ENCODE data around the gene RIMBP2.
"Not testable (repeated sequence)": the region's sequence is repeated elsewhere in the genome, so short reads cannot be mapped to it uniquely, and the experiment has no call there.

RIMBP2 gene

GRCh38 chr12:130703733-130704375 lies 12.2 kb downstream of the RIMBP2 start:
- no peak for DNase-seq

GRCh38 chr12:130702966-130703732 lies 12.9 kb downstream of the RIMBP2 start:
- DNase-seq, result no peak

GRCh38 chr12:130701402-130701744 lies 14.7 kb downstream of the RIMBP2 start:
- DNase-seq, result no peak

GRCh38 chr12:130700492-130701401 lies 15.4 kb downstream of the RIMBP2 start:
- no peak for DNase-seq

GRCh38 chr12:130698106-130698505 lies 18.0 kb downstream of the RIMBP2 start:
- no peak for DNase-seq

- no peak for DNase-seq
Observed at GRCh38 chr12:130696379-130697100, 19.6 kb downstream of the RIMBP2 start.

- DNase-seq, result no peak
Observed at GRCh38 chr12:130695061-130695460, 21.0 kb downstream of the RIMBP2 start.

GRCh38 chr12:130689408-130690405 lies 26.4 kb downstream of the RIMBP2 start:
- DNase-seq, result no peak

- not testable (repeated sequence) for DNase-seq
Observed at GRCh38 chr12:130688999-130689398, 27.1 kb downstream of the RIMBP2 start.

GRCh38 chr12:130687796-130688778 lies 28.0 kb downstream of the RIMBP2 start:
- DNase-seq, result no peak

- no peak for DNase-seq
Observed at GRCh38 chr12:130687190-130687589, 28.9 kb downstream of the RIMBP2 start.

- no peak for DNase-seq
Observed at GRCh38 chr12:130686511-130686991, 29.5 kb downstream of the RIMBP2 start.

GRCh38 chr12:130685850-130686249 lies 30.2 kb downstream of the RIMBP2 start:
- no peak for DNase-seq

GRCh38 chr12:130685250-130685787 lies 30.8 kb downstream of the RIMBP2 start:
- no peak for DNase-seq

- no peak for DNase-seq
Observed at GRCh38 chr12:130683811-130684210, 32.3 kb downstream of the RIMBP2 start.

- DNase-seq, result no peak
Observed at GRCh38 chr12:130683080-130683479, 33.0 kb downstream of the RIMBP2 start.

GRCh38 chr12:130680451-130680990 lies 35.6 kb downstream of the RIMBP2 start:
- DNase-seq, result no peak

GRCh38 chr12:130677957-130678558 lies 38.0 kb downstream of the RIMBP2 start:
- peak; percentile 31 for DNase-seq

GRCh38 chr12:130675791-130676190 lies 40.3 kb downstream of the RIMBP2 start:
- DNase-seq, result no peak
